Right ventricle myocardium inferior (tissue), 1 donor: Measurements from ENCODE around the gene DDX10. TPM values are rescaled to one million over a fixed set of nuclear protein-coding genes. Genes with fewer than 3 reads are reported as not detected.
"Not testable (repeated sequence)": the region's sequence is repeated elsewhere in the genome, so short reads cannot be mapped to it uniquely, and the experiment has no call there.

Source experiments
- ATAC-seq: fragments of 200-7000 bp; cut with Tn5 transposase; one replicate; pipeline ENCODE4 v1.9.1; 2020; ENCODE audit warnings: mild to moderate bottlenecking, moderate library complexity
- DNase-seq: peaks from one replicate; pipeline ENCODE4 v3.0.0; 2021; ENCODE audit errors: missing footprints
- intact Hi-C: fragments of 100-400 bp; cut with DNase I; formaldehyde crosslinking; loops from one replicate; pipeline ENCODE4 v1.11.0; 2022
- long read RNA-seq: library from polyadenylated mRNA; unstranded; transcript quantifications from one replicate; pipeline ENCODE4 v2.0.0, GENCODE V29; 2021
- total RNA-seq: library from RNA; stranded (reverse); fragmentation: NEBNext Ultra II Directional; extraction: Animal tissue kit (Norgen Biotek cat#: 25700); gene quantifications from one replicate; pipeline ENCODE4 v1.2.1, GENCODE V29; 2021
- donor health status: DM: no; HTN: yes; CAD: no; lungs with severe emphysema.

The DDX10 gene
- 12.2 TPM for total RNA-seq
- long read RNA-seq, transcript DDX10-201 (18 exons, 3,264 nt) = major isoform, 13 of 13 reads
- long read RNA-seq, partial matches to known transcripts = 0 of 13 reads
- long read RNA-seq, other reads (novel, unspliced or antisense) = 0 of 13 reads

DNA sequence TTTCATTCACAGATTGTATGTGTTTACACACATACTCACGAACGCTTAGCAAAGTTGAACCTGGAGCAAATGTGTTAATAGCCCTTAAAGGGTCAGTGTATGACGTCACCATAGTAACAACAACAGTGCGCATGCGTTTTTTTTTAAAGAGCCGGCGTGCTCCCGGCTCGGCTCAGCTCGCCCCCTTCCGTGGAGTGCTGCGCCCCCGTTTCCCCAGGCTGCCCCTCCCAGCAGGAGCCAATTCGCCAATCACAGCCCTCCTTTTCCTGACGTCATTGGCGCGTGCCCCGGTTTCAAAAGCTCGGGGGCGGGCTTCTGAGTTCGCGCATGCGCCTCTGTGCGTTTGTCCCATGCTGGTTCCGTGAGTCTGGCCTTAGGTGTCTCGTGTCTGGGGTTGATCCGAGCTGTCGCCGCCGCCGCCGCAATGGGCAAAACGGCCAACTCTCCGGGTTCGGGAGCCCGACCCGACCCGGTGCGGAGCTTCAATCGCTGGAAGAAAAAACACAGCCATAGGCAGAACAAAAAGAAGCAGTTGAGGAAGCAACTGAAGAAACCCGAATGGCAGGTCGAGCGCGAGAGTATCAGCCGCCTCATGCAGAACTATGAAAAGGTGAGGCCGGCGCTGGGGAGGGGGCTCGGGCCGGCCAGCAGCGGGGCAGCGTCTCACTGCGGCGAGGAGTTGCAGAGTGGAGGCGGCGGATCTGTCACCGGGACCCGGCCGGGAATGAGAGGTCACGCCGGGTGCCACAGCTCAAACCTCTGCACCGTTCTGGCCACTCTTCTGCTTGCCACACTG, at the start of gene DDX10:
Gene DDX10, plus strand, starts transcription at position 340 of the 796 bp plus-strand sequence. Its CDS starts 85 bp downstream, at position 425.
- intact Hi-C loops = no loop called here
- peak; percentile 96 for DNase-seq

GRCh38 chr11:108616549-108616948, 48.3 kb upstream of the DDX10 start:
- intact Hi-C loops = no loop called here
- no peak for ATAC-seq

More for the DNA sequence above, at the start of gene DDX10:
- peak; percentile 99 for ATAC-seq

GRCh38 chr11:108617055-108617454, 47.8 kb upstream of the DDX10 start:
- no peak for ATAC-seq
- no peak for DNase-seq
- intact Hi-C loops = no loop called here

More at GRCh38 chr11:108616549-108616948, 48.3 kb upstream of the DDX10 start:
- DNase-seq = no peak

DNA sequence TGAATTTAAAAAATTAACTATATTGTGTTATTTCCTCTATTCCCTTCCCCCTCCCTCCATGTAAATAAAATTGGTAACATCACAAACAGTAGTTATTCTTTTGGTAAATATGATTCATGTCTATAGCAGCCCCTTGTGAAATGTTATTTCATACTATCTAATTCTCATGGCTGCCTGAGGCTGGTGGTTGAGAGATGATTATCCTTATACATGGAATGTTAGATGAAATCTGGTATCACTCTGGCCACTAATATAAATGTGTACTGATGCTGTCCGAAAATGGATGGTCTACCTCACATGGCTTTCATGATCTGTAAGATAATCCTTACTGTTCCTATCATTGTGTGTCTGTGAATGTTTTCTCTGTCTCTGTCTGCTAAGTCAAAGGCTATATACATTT, 46.3 kb upstream of the DDX10 start:
- ATAC-seq (no peak), DNase-seq (no peak)
- intact Hi-C loops = no loop called here

DNA sequence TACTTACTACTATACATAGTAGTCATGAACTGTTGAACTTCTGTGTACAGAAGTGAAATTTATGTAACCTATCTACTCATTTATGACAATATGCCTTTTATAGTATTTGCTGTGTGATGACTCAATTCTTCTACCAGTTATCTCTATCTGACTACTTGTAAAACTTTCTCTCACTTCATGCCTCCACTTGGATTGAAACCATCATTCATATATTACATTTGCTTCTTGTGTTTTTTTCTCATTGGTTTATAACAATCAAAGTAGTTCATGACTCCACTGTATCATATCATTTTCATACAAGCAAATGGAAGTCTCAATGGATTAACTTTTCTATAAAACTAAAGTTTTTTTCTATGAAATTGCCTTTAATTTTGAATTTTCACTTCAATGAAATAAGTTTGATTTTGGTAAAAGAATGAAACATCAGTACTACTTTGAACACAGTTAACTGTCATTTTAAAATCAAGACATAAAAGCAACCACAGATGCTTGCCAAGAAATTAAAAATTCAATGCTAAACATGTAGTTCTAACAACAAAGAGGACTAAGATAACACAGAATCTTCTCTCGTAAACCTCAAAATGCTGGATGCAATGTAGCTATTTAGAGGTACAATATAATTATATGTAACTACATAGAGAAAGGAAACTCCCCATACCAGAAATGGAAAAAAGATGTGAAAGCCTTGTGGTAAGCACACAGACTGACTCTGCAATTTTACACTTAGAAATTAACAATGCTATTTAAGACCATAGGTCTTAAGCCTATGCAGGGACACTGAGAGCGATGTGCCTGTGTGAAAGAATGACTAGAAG, 43.7 kb upstream of the DDX10 start:
- intact Hi-C loops = no loop called here
- no peak for DNase-seq

GRCh38 chr11:108622341-108622740, 42.5 kb upstream of the DDX10 start:
- DNase-seq = no peak
- no peak for ATAC-seq
- intact Hi-C loops = no loop called here

More for the DNA sequence above, 43.7 kb upstream of the DDX10 start:
- no peak for ATAC-seq

DNA sequence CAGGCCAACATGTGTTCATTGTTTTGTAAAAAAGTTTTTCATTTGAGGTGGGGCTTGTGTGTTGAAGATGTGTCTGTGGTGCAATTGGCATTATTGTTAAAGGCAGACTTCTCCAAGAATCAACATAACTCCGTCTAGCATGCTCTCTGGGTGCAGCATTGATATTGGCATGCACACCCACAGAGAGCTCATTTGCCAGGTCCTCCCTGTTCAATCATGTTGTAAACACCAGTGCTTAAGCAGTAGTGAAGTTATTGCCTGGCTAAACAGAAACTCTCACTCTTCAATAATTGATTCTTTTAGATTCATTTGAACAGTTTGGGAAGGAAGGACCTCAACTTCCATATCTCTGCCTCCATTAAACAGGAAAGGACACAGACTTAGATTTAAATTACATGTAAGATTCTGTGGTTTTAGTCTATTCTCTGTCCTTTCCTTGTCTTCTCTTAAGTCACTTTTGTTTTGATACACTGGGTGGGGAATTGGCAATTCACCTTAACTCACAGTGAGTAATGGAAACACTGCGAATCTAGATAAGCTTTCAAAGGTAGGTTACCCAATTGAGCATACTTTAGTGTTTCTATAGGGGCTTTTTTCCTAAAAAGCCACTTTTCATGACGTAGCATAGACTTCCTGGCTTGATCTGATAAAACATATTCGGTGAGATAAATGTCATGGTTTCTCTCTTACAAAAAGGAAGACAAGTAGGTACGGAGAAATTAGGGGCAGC, 40.5 kb upstream of the DDX10 start:
- intact Hi-C loops = no loop called here
- ATAC-seq = no peak

DNA sequence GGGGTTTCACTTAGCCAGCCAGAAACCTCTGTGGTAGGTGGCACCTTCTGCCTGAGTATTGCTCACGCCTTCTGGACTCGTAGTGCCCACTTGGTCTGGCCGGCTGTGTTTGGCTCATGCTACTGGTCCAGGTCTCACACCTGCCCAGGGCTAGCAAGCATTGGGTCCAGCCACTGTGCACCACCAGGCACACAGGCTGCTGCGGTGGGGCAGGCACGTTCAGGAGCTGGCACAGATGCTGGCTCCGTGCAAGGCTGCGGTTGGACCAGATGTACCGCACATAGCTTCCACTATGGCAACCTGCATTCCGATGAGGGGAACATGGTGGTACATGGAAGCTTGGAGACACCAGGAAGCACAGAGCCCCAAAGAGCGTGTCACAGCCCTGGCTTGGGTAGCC, 36.5 kb upstream of the DDX10 start:
- DNase-seq (no peak), ATAC-seq (no peak)
- intact Hi-C loops = no loop called here

More for the DNA sequence above, 40.5 kb upstream of the DDX10 start:
- no peak for DNase-seq

DNA sequence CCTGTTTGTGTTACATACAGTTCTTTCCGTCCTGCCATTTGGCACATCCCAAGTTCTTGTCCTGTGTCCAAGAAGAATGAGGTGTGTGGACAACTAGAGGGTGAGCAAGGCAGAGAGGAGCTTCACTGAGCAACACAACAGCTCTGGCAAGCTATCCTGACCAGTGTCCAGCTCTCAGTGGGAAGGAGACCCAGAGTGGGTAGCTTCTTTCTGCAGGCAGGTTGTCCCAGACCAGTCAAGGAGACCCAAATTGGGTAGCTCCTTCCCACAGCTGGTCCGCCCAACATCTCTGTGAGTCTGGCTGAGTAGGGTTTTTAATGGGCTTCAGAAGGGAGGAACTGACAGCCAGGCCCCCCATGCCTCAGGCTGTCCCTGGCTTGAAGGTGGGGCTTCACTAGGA, 36.1 kb upstream of the DDX10 start:
- intact Hi-C loops = no loop called here
- no peak for DNase-seq
- ATAC-seq = no peak

DNA sequence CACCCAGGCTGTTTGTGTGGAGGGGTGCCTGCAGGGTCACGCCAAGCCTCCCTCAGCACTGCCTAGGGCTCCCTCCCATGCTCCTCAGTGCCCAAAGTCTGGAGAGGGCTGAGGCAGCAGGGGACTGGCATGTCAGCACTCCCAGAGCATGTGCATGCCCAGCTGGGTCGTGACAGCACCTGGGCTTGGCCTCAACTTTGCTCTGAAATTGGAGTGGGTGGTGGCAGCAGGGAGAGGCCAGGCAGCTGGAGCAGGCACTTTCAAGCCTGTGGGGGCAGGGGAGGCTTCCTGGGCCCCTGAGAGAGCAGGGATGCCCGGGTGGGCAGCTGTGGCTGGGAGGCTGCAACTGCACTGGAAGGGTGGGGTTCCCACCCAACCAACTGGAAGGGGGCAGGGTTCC, 35.6 kb upstream of the DDX10 start:
- intact Hi-C loops = no loop called here
- ATAC-seq (no peak), DNase-seq (no peak)

DNA sequence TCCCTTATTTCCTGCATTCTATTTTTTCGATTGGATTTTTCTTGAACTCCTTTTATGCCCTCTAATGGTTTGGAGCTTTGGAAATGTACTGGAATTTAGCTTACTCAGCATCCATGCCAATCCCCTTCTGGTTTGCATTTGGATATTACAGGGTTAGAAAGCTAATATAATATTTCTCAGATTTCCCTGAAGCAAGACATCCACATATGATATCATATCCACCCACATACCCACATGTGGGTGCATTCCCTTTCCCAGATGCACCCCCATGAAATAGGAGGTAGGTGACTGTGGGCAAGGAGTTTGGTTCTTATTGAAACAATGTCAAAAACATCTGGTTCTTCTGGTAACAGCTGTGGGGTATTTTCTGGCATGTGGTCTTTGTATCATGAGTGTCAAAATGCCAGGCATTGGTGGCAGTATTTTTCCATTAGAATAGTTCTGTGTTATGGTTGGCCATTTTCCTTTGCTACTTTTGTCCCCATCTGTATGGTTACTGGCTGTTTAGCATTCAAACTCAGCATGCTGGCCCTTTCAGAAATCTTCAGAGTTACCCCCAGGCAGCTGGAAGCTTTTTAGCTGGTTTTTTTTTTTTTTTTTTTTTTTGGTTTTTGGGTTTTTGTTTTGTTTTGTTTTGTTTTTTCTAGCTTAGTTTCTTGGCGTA, 32.7 kb upstream of the DDX10 start:
- DNase-seq (no peak), ATAC-seq (no peak)
- intact Hi-C loops = no loop called here

DNA sequence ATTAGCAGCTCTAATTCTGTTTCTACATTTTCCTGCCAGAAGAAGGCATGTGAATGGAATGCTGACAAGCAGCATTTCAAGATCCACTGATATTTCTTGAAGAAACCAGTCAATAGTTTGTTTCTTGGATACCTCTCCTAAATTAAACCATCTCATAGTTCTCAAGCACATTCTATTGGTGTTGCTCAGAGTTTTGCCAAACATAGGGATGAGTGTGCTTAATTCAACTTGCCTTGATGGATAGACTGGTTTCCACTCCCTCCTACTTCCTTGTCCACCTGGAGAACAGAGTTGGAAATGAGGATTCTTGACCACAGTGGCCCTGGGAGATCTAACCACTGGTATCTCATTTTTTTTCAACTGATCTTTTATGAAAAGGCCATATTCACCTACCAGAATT, 29.8 kb upstream of the DDX10 start:
- intact Hi-C loops = no loop called here
- ATAC-seq (no peak), DNase-seq (no peak)

GRCh38 chr11:108636222-108636621, 28.6 kb upstream of the DDX10 start:
- ATAC-seq (no peak), DNase-seq (no peak)
- intact Hi-C loops = no loop called here

DNA sequence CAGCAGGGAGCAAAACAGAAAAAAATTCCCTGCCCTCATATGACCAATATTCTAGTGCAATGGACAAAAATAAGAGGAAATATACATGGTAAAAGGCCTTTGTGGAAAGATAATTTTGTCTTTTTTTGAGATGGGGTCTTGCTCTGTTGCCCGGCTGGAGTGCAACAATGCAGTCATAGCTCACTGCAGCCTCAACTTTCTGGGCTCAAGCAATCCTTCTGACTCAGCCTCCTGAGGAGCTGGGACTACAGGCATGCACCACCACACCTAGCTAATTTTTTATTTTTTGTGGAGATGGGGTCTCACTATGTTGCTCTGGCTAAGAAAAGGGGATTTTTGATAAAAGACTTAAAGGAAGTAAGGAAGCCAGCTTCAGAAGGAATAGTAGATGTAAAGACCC, 25.7 kb upstream of the DDX10 start:
- no peak for DNase-seq
- no peak for ATAC-seq
- intact Hi-C loops = no loop called here

DNA sequence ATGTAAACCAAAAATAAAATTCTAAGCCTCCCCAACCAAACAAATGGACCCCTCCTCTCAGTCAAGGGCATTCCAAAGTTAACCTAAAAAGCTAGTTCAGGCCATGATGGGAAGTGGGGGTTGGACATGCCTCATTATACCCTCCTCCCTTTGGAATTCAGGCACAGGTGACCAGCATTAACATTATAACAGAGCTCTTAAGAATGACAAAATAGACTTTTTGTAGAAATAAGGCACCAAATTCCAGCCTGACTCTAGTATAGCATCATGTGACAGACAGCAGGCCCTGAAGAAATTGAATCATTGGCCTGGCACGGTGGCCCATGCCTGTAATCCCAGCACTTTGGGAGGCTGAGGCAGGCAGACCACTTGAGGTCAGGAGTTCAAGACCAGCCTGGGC, 23.1 kb upstream of the DDX10 start:
- not testable (repeated sequence) for ATAC-seq, DNase-seq
- intact Hi-C loops = loop anchor here (10.0 kb wide), 1 partner anchor 147 kb away; the partner anchor contains the start of gene POGLUT3

DNA sequence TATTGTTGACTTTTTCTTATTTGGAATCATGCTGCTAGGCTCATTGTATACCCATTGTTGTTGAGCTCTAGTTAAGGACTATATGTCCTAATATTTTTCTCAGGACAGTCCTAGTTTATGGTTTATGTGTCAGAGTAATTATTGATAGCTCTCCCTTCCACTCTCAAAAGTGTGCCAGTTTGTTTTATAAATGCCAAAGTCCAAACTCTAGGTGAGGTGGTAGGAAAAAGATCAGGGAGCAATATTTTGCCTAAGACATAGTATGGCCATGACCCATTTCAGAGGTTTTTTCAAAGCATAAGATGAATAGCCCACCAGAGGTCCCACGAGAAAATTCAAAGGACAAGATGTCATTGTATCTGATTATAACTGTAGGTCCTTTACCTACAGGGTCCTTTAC, 20.9 kb upstream of the DDX10 start:
- ATAC-seq (no peak), DNase-seq (no peak)
- intact Hi-C loops = loop anchor here (10.0 kb wide), 1 partner anchor 149 kb away; the partner anchor contains the start of gene POGLUT3

GRCh38 chr11:108645970-108646369, 18.9 kb upstream of the DDX10 start:
- ATAC-seq (no peak), DNase-seq (no peak)
- intact Hi-C loops = loop anchor here (2.0 to 10.0 kb wide), 4 partner anchors 54 to 529 kb away; partner anchors contain the start of genes C11orf65, EXPH5 and POGLUT3

DNA sequence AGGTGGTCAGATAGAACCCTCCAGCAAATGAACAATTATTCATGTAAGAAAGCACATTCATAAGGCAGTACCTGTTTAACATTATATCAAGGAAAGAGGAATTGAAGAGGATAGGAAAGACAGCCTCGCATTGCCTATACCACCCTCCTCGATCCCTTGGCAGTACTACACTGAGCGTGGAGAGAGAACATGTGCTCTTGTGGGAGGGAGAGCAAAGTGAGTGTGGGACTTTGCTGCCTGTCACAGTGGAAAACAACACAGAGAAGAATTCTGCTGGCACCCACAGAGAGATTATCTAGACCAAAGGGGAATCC, 17.5 kb upstream of the DDX10 start:
- ATAC-seq (no peak), DNase-seq (no peak)
- intact Hi-C loops = loop anchor here (2.0 to 10.0 kb wide), 4 partner anchors 55 to 530 kb away; partner anchors contain the start of genes C11orf65, EXPH5 and POGLUT3
